ENCODE measurements around the gene CSGALNACT2. TPM values are rescaled to one million over a fixed set of nuclear protein-coding genes. Genes with fewer than 3 reads are reported as not detected.
A peak's percentile ranks its signal among the peaks of the same experiment; 100 is the strongest.

Gene CSGALNACT2
- total RNA-seq, 2 experiments from 2014 or later, result 19.3 to 19.5 TPM

- Mint-ChIP-seq H3K4me3 (no peak overlapping the region), H3K4me1 (peaks cover 11% of the 10 kb centered on the region), H3K36me3 (ENCODE audit: low read depth) (no peaks in the 10 kb centered on the region), H3K9me3 (ENCODE audit: low read depth) (no peaks in the 10 kb centered on the region), H3K27me3 (peaks cover 4% of the 10 kb centered on the region), H3K27ac (no peak overlapping the region)
- ATAC-seq (peak; percentile 14), DNase-seq (peak; percentile 10)
- intact Hi-C loops (cut with DNase I, micrococcal nuclease), result no loop called here
- CTCF ChIA-PET, result interaction anchor here (0.6 to 4.4 kb wide), 2 partner anchors 16 to 622 kb away, joined by 3 to 23 read pairs; no protein-coding TSS in a partner anchor
- POLR2A ChIA-PET, result no interaction called here
These were observed 82.6 kb downstream of the CSGALNACT2 start for GRCh38 chr10:43220657-43221418.

DNA sequence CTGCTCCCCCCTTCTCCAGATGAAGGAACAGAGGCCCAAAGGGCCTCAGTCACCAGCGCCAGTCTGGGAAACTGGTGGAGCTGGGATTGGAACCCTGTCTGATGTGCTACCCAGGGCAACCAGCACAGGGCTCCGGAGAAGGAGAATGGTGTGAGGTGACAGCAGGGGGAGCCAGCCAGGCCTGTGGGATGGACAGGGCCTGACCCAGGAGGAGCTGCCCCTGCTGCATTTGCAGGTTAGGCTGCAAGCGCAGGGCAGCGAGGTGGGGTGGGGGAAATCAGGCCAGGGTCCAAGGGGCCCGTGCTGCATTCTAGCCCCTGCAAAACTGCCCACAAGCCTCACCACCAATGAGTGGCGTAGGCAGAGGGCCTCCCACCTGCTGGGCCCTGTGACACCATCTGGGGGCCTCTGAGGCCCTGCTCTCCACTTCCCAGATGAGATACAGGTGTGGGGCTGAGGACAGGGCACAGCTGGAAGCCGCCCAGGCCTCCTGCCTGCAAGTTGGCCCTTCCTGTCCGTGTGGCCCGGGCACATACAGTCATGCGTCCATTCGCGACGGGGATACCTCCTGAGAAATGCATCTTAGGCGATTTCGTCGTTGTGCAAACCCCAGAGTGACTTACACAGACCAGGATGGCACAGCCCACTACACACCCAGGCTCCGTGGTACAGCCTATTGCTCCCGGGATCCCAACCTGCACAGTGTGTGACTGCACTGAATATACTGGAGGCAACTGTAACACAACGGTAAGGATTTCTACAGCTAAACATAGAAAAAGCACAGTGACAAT is 83.4 kb downstream of the CSGALNACT2 start:
- Mint-ChIP-seq H3K4me3 (no peak overlapping the region), H3K27me3 (peaks cover 4% of the 10 kb centered on the region), H3K36me3 (ENCODE audit: low read depth) (no peaks in the 10 kb centered on the region), H3K4me1 (peaks cover 18% of the 10 kb centered on the region), H3K27ac (no peak overlapping the region), H3K9me3 (ENCODE audit: low read depth) (no peaks in the 10 kb centered on the region)
- DNase-seq (peak; percentile 16), ATAC-seq (peak; percentile 32)
- ChIA-PET POLR2A (no interaction called here), CTCF (interaction anchor here (4.4 kb wide), 1 partner anchor 17 kb away, joined by 23 read pairs; no protein-coding TSS in a partner anchor)
- intact Hi-C loops (cut with DNase I, micrococcal nuclease), result no loop called here

DNA sequence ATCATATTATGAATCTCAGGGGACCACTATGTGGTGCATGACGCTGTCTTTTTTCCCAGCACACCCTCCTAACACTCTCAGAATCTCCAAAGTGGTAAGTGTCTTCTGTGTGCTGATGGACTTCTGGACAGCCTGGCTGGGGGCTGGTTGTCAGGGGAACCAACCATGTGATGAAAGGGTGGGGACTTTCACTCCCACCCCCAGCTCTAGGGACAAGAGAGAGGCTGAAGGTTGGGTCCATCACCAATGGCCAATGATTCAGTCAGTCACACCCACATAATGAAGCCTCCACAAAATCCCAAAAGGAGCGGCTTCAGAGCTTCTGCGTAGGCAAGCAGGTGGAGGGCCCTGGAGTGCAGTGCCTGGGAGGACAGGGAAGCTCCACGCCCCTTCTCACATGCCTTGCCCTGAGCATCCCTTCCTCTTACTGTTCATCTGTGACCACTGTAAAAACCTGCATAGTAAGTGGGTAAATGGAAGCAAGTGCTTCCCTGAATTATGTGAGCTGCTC is 84.0 kb downstream of the CSGALNACT2 start:
- Mint-ChIP-seq H3K27me3 (peaks cover 4% of the 10 kb centered on the region), H3K27ac (no peak overlapping the region), H3K4me3 (no peak overlapping the region), H3K4me1 (peaks cover 21% of the 10 kb centered on the region), H3K9me3 (ENCODE audit: low read depth) (no peaks in the 10 kb centered on the region), H3K36me3 (ENCODE audit: low read depth) (no peaks in the 10 kb centered on the region)
- ATAC-seq (no peak), DNase-seq (peak; percentile 1)
- intact Hi-C loops (cut with DNase I, micrococcal nuclease), result no loop called here
- ChIA-PET POLR2A (no interaction called here), CTCF (interaction anchor here (4.4 kb wide), 1 partner anchor 18 kb away, joined by 23 read pairs; no protein-coding TSS in a partner anchor)

DNA sequence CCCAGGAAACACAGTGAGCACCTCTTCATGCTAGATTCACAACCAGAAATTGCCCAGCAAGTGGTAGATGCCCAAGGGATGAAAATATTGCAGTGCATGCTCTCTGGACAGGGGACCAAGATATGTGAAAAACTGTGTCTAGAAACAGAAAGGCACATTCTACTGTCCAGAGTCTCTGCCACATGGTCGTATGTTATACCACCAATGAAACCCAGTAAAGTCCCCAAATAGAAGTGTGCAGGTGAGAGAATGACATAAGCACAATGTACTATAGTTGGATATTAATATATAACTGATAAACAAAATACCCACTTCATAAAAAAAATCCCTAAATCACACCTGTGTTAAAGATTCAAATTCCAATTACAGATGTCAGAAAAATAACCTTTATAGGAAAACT is 84.8 kb downstream of the CSGALNACT2 start:
- Mint-ChIP-seq H3K27ac (no peak overlapping the region), H3K9me3 (ENCODE audit: low read depth) (no peaks in the 10 kb centered on the region), H3K4me3 (no peak overlapping the region), H3K27me3 (peaks cover 9% of the 10 kb centered on the region), H3K4me1 (peaks cover 21% of the 10 kb centered on the region), H3K36me3 (ENCODE audit: low read depth) (no peaks in the 10 kb centered on the region)
- intact Hi-C loops (cut with DNase I, micrococcal nuclease), result no loop called here
- ATAC-seq, result no peak
- no peak for DNase-seq
- ChIA-PET POLR2A (no interaction called here), CTCF (interaction anchor here (4.4 kb wide), 1 partner anchor 18 kb away, joined by 23 read pairs; no protein-coding TSS in a partner anchor)

DNA sequence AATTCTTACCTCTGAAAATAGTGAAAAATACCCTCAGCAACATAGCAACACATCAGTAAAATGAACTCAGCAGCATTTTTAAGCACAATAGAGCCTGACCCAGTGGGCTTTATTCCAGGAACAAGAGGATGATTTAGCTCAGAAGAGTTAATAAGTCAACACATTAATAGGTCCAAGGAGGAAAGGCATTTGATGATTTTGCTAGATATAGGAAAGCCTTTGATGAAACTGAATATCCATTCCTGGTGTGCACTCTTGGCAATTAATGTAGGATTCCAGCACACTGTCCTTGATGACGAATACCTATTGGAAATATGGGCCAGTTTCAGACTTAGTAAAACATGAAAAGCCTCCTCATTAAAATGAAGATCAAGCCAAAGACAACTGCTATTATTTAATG is 86.1 kb downstream of the CSGALNACT2 start:
- ATAC-seq, result no peak
- H3K4me1 Mint-ChIP-seq, result peaks cover 28% of the 10 kb centered on the region
- no peak for DNase-seq
- no peaks in the 10 kb centered on the region for H3K36me3 Mint-ChIP-seq (ENCODE audit: low read depth)
- ChIA-PET POLR2A (no interaction called here), CTCF (interaction anchor here (0.6 to 4.4 kb wide), 2 partner anchors 20 to 332 kb away, joined by 3 to 23 read pairs; no protein-coding TSS in a partner anchor)
- H3K27ac Mint-ChIP-seq, result no peak overlapping the region
- intact Hi-C loops (cut with DNase I, micrococcal nuclease), result no loop called here
- no peak overlapping the region for H3K4me3 Mint-ChIP-seq
- H3K9me3 Mint-ChIP-seq (ENCODE audit: low read depth), result no peaks in the 10 kb centered on the region
- H3K27me3 Mint-ChIP-seq, result peaks cover 20% of the 10 kb centered on the region

DNA sequence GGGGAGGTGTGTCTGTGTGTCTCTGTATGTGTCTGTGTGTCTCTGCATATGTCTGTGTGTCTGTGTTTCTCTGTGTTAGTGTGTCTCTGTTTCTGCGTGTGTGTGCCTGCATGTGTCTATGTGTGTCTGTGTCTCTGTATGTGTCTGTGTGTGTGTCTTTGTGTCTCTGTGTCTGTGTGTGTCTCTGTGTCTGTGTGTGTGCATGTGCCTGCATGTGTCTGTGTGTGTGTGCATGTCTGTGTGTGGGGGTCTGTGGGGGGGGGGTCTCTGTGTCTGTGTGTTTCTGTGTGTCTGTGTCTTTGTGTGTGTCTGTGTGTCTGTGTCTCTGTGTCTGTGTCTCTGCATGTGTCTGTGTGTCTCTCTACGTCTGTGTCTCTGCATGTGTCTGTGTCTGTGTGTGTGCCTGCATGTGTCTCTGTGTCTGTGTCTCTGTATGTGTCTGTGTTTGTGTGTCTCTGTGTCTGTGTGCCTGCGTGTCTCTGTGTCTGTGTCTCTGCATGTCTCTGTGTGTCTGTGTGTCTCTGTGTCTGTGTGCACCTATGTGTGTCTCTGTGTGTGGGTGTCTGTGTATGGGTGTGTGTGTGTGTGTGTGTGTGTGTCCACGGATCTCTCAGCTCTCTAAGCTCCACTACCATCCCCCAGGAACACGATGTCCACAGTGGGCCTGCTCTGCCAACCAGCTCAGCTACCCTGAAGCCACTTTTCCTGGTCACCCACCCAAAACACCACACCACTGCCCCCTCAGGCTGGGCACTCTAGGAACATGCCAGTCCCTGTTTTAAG is 87.0 kb downstream of the CSGALNACT2 start:
- H3K4me1 Mint-ChIP-seq, result peaks cover 28% of the 10 kb centered on the region
- CTCF ChIA-PET, result interaction anchor here (0.6 to 4.4 kb wide), 2 partner anchors 21 to 377 kb away, joined by 3 to 23 read pairs; no protein-coding TSS in a partner anchor
- H3K9me3 Mint-ChIP-seq (ENCODE audit: low read depth), result no peaks in the 10 kb centered on the region
- intact Hi-C loops (cut with DNase I, micrococcal nuclease), result no loop called here
- ATAC-seq (no peak), DNase-seq (no peak)
- H3K36me3 Mint-ChIP-seq (ENCODE audit: low read depth), result no peaks in the 10 kb centered on the region
- H3K27ac Mint-ChIP-seq, result peak overlapping the region; percentile 49
- POLR2A ChIA-PET, result no interaction called here
- H3K27me3 Mint-ChIP-seq, result peaks cover 23% of the 10 kb centered on the region
- H3K4me3 Mint-ChIP-seq, result no peak overlapping the region

DNA sequence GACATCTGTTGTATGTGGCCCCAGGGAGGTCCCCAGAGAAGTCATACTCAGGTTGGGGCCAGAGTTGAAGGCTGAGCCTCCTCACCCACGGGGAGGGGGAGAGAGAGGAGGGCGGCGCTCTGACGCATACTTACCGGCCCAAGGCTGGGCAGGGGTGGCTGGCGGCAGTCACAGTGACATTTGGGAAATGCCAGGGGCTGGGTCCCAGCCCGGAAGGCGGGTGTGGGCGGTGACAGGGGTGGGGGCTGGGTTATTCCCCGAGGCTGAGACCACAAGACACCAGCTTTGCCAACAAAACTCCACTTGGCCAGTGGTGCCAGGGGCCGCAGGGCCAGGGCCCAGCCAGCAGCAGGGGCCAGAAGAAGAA is 87.5 kb downstream of the CSGALNACT2 start:
- DNase-seq, result peak; percentile 75
- intact Hi-C loops (cut with DNase I, micrococcal nuclease), result no loop called here

GRCh38 chr10:43226441-43226840 is 88.2 kb downstream of the CSGALNACT2 start:
- intact Hi-C loops (cut with DNase I, micrococcal nuclease), result no loop called here
- Mint-ChIP-seq H3K36me3 (ENCODE audit: low read depth) (no peaks in the 10 kb centered on the region), H3K27me3 (peaks cover 26% of the 10 kb centered on the region), H3K9me3 (ENCODE audit: low read depth) (no peaks in the 10 kb centered on the region), H3K4me1 (peaks cover 33% of the 10 kb centered on the region), H3K4me3 (no peak overlapping the region), H3K27ac (peak overlapping the region; percentile 23)
- ATAC-seq (no peak), DNase-seq (peak; percentile 3)
- POLR2A ChIA-PET, result interaction anchor here (0.6 kb wide), 1 partner anchor 263 kb away, joined by 3 read pairs; no protein-coding TSS in a partner anchor
- CTCF ChIA-PET, result interaction anchor here (0.6 kb wide), 1 partner anchor 401 kb away, joined by 3 read pairs; no protein-coding TSS in a partner anchor

More for the DNA sequence above, 87.5 kb downstream of the CSGALNACT2 start:
- POLR2A ChIA-PET, result no interaction called here
- no peaks in the 10 kb centered on the region for H3K36me3 Mint-ChIP-seq (ENCODE audit: low read depth)
- H3K9me3 Mint-ChIP-seq (ENCODE audit: low read depth), result no peaks in the 10 kb centered on the region
- H3K27me3 Mint-ChIP-seq, result peaks cover 24% of the 10 kb centered on the region
- CTCF ChIA-PET, result no interaction called here
- H3K4me3 Mint-ChIP-seq, result no peak overlapping the region
- peaks cover 28% of the 10 kb centered on the region for H3K4me1 Mint-ChIP-seq
- no peak overlapping the region for H3K27ac Mint-ChIP-seq
- peak; percentile 82 for ATAC-seq

- ChIA-PET CTCF (interaction anchor here (0.6 to 1.0 kb wide), 3 partner anchors 23 to 402 kb away, joined by 3 to 4 read pairs (median 3); no protein-coding TSS in a partner anchor), POLR2A (interaction anchor here (0.6 kb wide), 1 partner anchor 264 kb away, joined by 3 read pairs; no protein-coding TSS in a partner anchor)
- peaks cover 26% of the 10 kb centered on the region for H3K27me3 Mint-ChIP-seq
- H3K9me3 Mint-ChIP-seq (ENCODE audit: low read depth), result no peaks in the 10 kb centered on the region
- intact Hi-C loops (cut with DNase I, micrococcal nuclease), result no loop called here
- no peaks in the 10 kb centered on the region for H3K36me3 Mint-ChIP-seq (ENCODE audit: low read depth)
- DNase-seq (peak; percentile 5), ATAC-seq (no peak)
- H3K4me1 Mint-ChIP-seq, result peaks cover 36% of the 10 kb centered on the region
- peak overlapping the region; percentile 23 for H3K27ac Mint-ChIP-seq
- H3K4me3 Mint-ChIP-seq, result no peak overlapping the region
These were observed 88.9 kb downstream of the CSGALNACT2 start for GRCh38 chr10:43226851-43227845.
